SK-N-SH (cell line): ENCODE data around the gene PRRC2B. TPM values are rescaled to one million over a fixed set of nuclear protein-coding genes. Genes with fewer than 3 reads are reported as not detected.
A peak's percentile ranks its signal among the peaks of the same experiment; 100 is the strongest.

Source experiments
- CTCF ChIA-PET: fragments of 300-600, 350-600 bp; formaldehyde crosslinking; extraction: SDS; loops from one replicate; lab custom pipeline; 2021; lab: Yijun Ruan, JAX
- POLR2A ChIA-PET: fragments of 350-600 bp; sonication (Branson Sonifier 250); formaldehyde crosslinking; extraction: SDS; loops from one replicate; lab custom pipeline; 2020; ENCODE audit warnings: antibody characterized with exemption, inconsistent platforms; lab: Yijun Ruan, JAX
- DNase-seq: peaks from one replicate; pipeline ENCODE4 v3.0.0; 2012
- H2AFZ ChIP-seq: fragments of 200-600 bp; sonication (generic); 2 replicates; pipeline ENCODE4 v1.8.1; 2016; ENCODE audit warnings: antibody characterized with exemption, mild to moderate bottlenecking, low read depth
- H3F3A ChIP-seq: fragments of 200-600 bp; sonication (generic); replicated peaks from 2 replicates; pipeline ENCODE3; 2016; ENCODE audit warnings: antibody characterized with exemption, mild to moderate bottlenecking; ENCODE audit not compliant: insufficient read depth
- H3K27ac ChIP-seq, 2 experiments: fragments of 200-500 bp in 1 of 2; fragments of 200-600 bp in 1 of 2; sonication (Bioruptor generic) in 1 of 2; sonication (generic), shearing (Covaris generic) in 1 of 2; 2 replicates each; pipeline versions ENCODE4 v1.5.1 to v1.6.1; 2014 to 2016; ENCODE audit warnings: low read depth in 2 of 2, inconsistent platforms in 1 of 2, low read length in 1 of 2, mild to moderate bottlenecking in 1 of 2, mixed read lengths in 1 of 2
- H3K27me3 ChIP-seq: fragments of 200-600 bp; sonication (generic), shearing (Covaris generic); 2 replicates; pipeline ENCODE4 v1.6.1; 2016; ENCODE audit warnings: mixed run types; ENCODE audit not compliant: insufficient read depth
- H3K36me3 ChIP-seq, 2 experiments: fragments of 200-500 bp in 1 of 2; fragments of 200-600 bp in 1 of 2; sonication (Bioruptor generic) in 1 of 2; sonication (generic) in 1 of 2; replicated peaks in 1 of 2; 2 replicates each; pipeline versions ENCODE3 to v1.5.1; 2014 to 2016; ENCODE audit warnings: low read length in 1 of 2, mild to moderate bottlenecking in 1 of 2; ENCODE audit not compliant: insufficient read depth in 2 of 2, control insufficient read depth in 1 of 2
- H3K4me1 ChIP-seq, 2 experiments: fragments of 200-500 bp in 1 of 2; fragments of 200-600 bp in 1 of 2; sonication (Bioruptor generic) in 1 of 2; sonication (generic), shearing (Covaris generic) in 1 of 2; 2 replicates each; pipeline versions ENCODE4 v1.5.1 to v1.6.1; 2014 to 2016; ENCODE audit warnings: low read depth in 1 of 2, low read length in 1 of 2, mixed run types in 1 of 2; ENCODE audit not compliant: insufficient read depth in 2 of 2, control insufficient read depth in 1 of 2
- H3K4me2 ChIP-seq: fragments of 200-600 bp; sonication (generic), shearing (Covaris generic); 2 replicates; pipeline ENCODE4 v1.6.1; 2017; ENCODE audit warnings: mixed run types
- H3K4me3 ChIP-seq, 2 experiments: fragments of 200-500 bp in 1 of 2; fragments of 200-600 bp in 1 of 2; sonication (Bioruptor generic) in 1 of 2; sonication (generic), shearing (Covaris generic) in 1 of 2; 2 replicates each; pipeline versions ENCODE4 v1.5.1 to v1.8.1; 2014 to 2016; ENCODE audit warnings: low read depth in 2 of 2, inconsistent platforms in 1 of 2, low read length in 1 of 2, mild to moderate bottlenecking in 1 of 2, mixed read lengths in 1 of 2, moderate library complexity in 1 of 2
- H3K79me2 ChIP-seq: fragments of 200-600 bp; sonication (generic); 2 replicates; pipeline ENCODE4 v1.8.1; 2017; ENCODE audit warnings: mild to moderate bottlenecking; ENCODE audit not compliant: insufficient read depth
- H3K9ac ChIP-seq: fragments of 200-600 bp; sonication (generic); 2 replicates; pipeline ENCODE4 v1.6.1; 2017; ENCODE audit warnings: mixed run types
- H3K9me2 ChIP-seq: fragments of 200-600 bp; sonication (generic); 2 replicates; pipeline ENCODE4 v1.6.1; 2017; ENCODE audit warnings: mixed run types
- H3K9me3 ChIP-seq: fragments of 200-600 bp; sonication (generic); 2 replicates; pipeline ENCODE4 v1.6.1; 2017; ENCODE audit warnings: mixed run types, mild to moderate bottlenecking, moderate library complexity
- H4K20me1 ChIP-seq: fragments of 200-600 bp; sonication (generic); 2 replicates; pipeline ENCODE4 v1.6.1; 2017; ENCODE audit warnings: mild to moderate bottlenecking, mixed run types; ENCODE audit not compliant: insufficient read depth
- CTCF ChIP-seq: fragments of 200-600 bp; sonication (generic); IDR thresholded peaks from 2 replicates; pipeline ENCODE4 v1.6.1; 2017; ENCODE audit warnings: antibody characterized with exemption, mild to moderate bottlenecking, moderate library complexity
- EP300 ChIP-seq, 2 experiments: IDR thresholded peaks; 2 replicates each; pipeline versions ENCODE4 v1.4.0 to v1.6.1; 2012; ENCODE audit warnings: borderline replicate concordance in 1 of 2, low read depth in 1 of 2, low read length in 1 of 2
- FOXM1 ChIP-seq: IDR thresholded peaks from 2 replicates; pipeline ENCODE4 v1.4.0; 2012; ENCODE audit warnings: low read depth, mild to moderate bottlenecking
- IRF3 ChIP-seq: fragments of 150-350 bp; IDR thresholded peaks from 2 replicates; pipeline ENCODE4 v1.6.1; 2016; ENCODE audit warnings: mild to moderate bottlenecking, low read depth, low read length
- JUND ChIP-seq: IDR thresholded peaks from 2 replicates; pipeline ENCODE4 v1.4.0; 2012
- MAX ChIP-seq: IDR thresholded peaks from 2 replicates; pipeline ENCODE4 v1.4.0; 2012; ENCODE audit warnings: low read depth
- MXI1 ChIP-seq: IDR thresholded peaks from 2 replicates; pipeline ENCODE4 v1.6.1; 2012; ENCODE audit warnings: mild to moderate bottlenecking, low read depth, low read length, improper control_type of control experiment
- NRF1 ChIP-seq: IDR thresholded peaks from 2 replicates; pipeline ENCODE4 v1.6.1; 2012; ENCODE audit warnings: low read depth, mild to moderate bottlenecking, low read length
- POLR2AphosphoS5 ChIP-seq: IDR thresholded peaks from 2 replicates; pipeline ENCODE4 v1.6.1; 2012; ENCODE audit warnings: low read depth, low read length
- RAD21 ChIP-seq: IDR thresholded peaks from 2 replicates; pipeline ENCODE4 v1.6.1; 2012; ENCODE audit warnings: mild to moderate bottlenecking, low read length
- REST ChIP-seq: IDR thresholded peaks from 2 replicates; pipeline ENCODE4 v1.6.1; 2012; ENCODE audit warnings: mild to moderate bottlenecking, low read depth, low read length, moderate library complexity
- RXRA ChIP-seq: IDR thresholded peaks from 2 replicates; pipeline ENCODE4 v1.4.0; 2012; ENCODE audit warnings: low read depth, mild to moderate bottlenecking, borderline replicate concordance
- SIN3A ChIP-seq: IDR thresholded peaks from 2 replicates; pipeline ENCODE4 v1.6.1; 2012; ENCODE audit warnings: low read depth, mild to moderate bottlenecking, low read length, moderate library complexity, borderline replicate concordance
- SMC3 ChIP-seq: IDR thresholded peaks from 2 replicates; pipeline ENCODE4 v1.6.1; 2012; ENCODE audit warnings: low read depth, low read length, improper control_type of control experiment
- TEAD4 ChIP-seq: IDR thresholded peaks from 2 replicates; pipeline ENCODE4 v1.4.0; 2012; ENCODE audit warnings: mild to moderate bottlenecking, borderline replicate concordance; ENCODE audit not compliant: insufficient read depth
- USF2 ChIP-seq: fragments of 150-350 bp; IDR thresholded peaks from 2 replicates; pipeline ENCODE4 v1.6.1; 2017; ENCODE audit warnings: antibody characterized with exemption, low read length, low read depth, borderline replicate concordance
- ZBTB33 ChIP-seq: IDR thresholded peaks from 2 replicates; pipeline ENCODE4 v1.4.0; 2012; ENCODE audit warnings: low read depth, borderline replicate concordance
- WGBS: methylation state at CpG from one replicate; pipeline ENCODE4 v1.1.6; 2017; ENCODE audit warnings: low lambda C conversion rate; 5-methylcytosine and 5-hydroxymethylcytosine counted together
- polyA plus RNA-seq, 3 experiments: library from polyadenylated mRNA; depleted of rRNA; stranded (reverse); fragments of >200 nt; gene quantifications; 2 replicates each; pipeline ENCODE4 v1.2.3, GENCODE V29; 2012

The PRRC2B gene
- polyA plus RNA-seq, 1 of the 3 experiments (the other 2 are of a cell fraction) = 26.3 TPM

- TF ChIP-seq REST (no peak), MXI1 (no peak), ZBTB33 (no peak), SMC3 (no peak), TEAD4 (no peak)
These were observed 25.2 kb downstream of the PRRC2B start (continued) for GRCh38 chr9:131419026-131419614.

GRCh38 chr9:131419716-131420115 lies 25.8 kb downstream of the PRRC2B start:
- no peak overlapping the region for H3K4me3 ChIP-seq
- peaks cover 36 to 71% of the 10 kb centered on the region in 2 experiments for H3K4me1 ChIP-seq
- no peak overlapping the region for H3K4me2 ChIP-seq
- peaks cover 14% of the 10 kb centered on the region for H3F3A ChIP-seq
- peaks cover 100% of the 10 kb centered on the region for H3K79me2 ChIP-seq
- no peaks in the 10 kb centered on the region for H3K27me3 ChIP-seq
- WGBS = 95% methylated on average over 10 of the region's 12 CpGs
- H3K36me3 ChIP-seq = peaks cover 6 to 9% of the 10 kb centered on the region in 2 experiments
- H3K9me3 ChIP-seq = no peaks in the 10 kb centered on the region
- CTCF ChIA-PET = interaction anchor here (1.6 to 2.2 kb wide), 2 partner anchors 20 to 70 kb away, joined by 3 to 5 read pairs; no protein-coding TSS in a partner anchor
- H3K27ac ChIP-seq = peak overlapping the region in 1 of 2 experiments; percentile 4; a peak in 1 of 4 replicates
- POLR2A ChIA-PET = no interaction called here
- no peaks in the 10 kb centered on the region for H3K9me2 ChIP-seq
- peaks cover 100% of the 10 kb centered on the region for H4K20me1 ChIP-seq
- no peak overlapping the region for H3K9ac ChIP-seq
- no peak for DNase-seq
- no peak overlapping the region for H2AFZ ChIP-seq
- TF ChIP-seq MXI1 = no peak
- no peak for TF ChIP-seq EP300 (IDR thresholded peaks at IDR 0.05; ENCODE audit: borderline replicate concordance in 1 of 2, low read depth in 1 of 2, low read length in 1 of 2)
- TF ChIP-seq FOXM1 = no peak
- TF ChIP-seq RXRA = no peak
- TF ChIP-seq RAD21 = no peak
- TF ChIP-seq JUND = no peak
- TF ChIP-seq USF2 = no peak
- no peak for TF ChIP-seq IRF3
- no peak for TF ChIP-seq MAX
- no peak for TF ChIP-seq SMC3
- no peak for TF ChIP-seq SIN3A
- no peak for TF ChIP-seq POLR2AphosphoS5
- no peak for TF ChIP-seq CTCF
- TF ChIP-seq ZBTB33 = no peak
- no peak for TF ChIP-seq NRF1
